Stomach smooth muscle (tissue), 2 donors: ENCODE measurements around the gene TBX10.

ENCODE experiments used
- H3K27ac ChIP-seq: one replicate; pipeline ENCODE4 v1.7.0; 2013; ENCODE audit warnings: mild to moderate bottlenecking, low read length, inconsistent platforms
- H3K27me3 ChIP-seq, 2 donors: one replicate each; pipeline ENCODE4 v1.7.0; 2013; ENCODE audit warnings: low read length in 2 of 2; ENCODE audit not compliant: insufficient read depth in 2 of 2, control insufficient read depth in 1 of 2
- H3K36me3 ChIP-seq, 2 donors: one replicate each; pipeline ENCODE4 v1.7.0; 2013; ENCODE audit warnings: low read length in 2 of 2; ENCODE audit not compliant: control insufficient read depth in 2 of 2, insufficient read depth in 2 of 2
- H3K4me1 ChIP-seq: one replicate; pipeline ENCODE4 v1.7.0; 2013; ENCODE audit warnings: low read length; ENCODE audit not compliant: control insufficient read depth, insufficient read depth
- H3K4me3 ChIP-seq, 2 donors: one replicate each; pipeline ENCODE4 v1.7.0; 2013; ENCODE audit warnings: low read length in 2 of 2
- H3K9ac ChIP-seq, 2 donors: one replicate each; pipeline ENCODE4 v1.7.0; 2013; ENCODE audit warnings: low read length in 2 of 2, mild to moderate bottlenecking in 1 of 2
- H3K9me3 ChIP-seq, 2 donors: one replicate each; pipeline ENCODE4 v1.7.0; 2013; ENCODE audit warnings: low read length in 2 of 2; ENCODE audit not compliant: control insufficient read depth in 2 of 2
- donor health status: healthy.
- donor health status: Pancreatic carcinoma.

Gene TBX10

GRCh38 chr11:67651976-67652781 is 12.6 kb upstream of the TBX10 start:
- no peaks in the 10 kb centered on the region for H3K9me3 ChIP-seq
- peaks cover 5 to 11% of the 10 kb centered on the region in 2 donors for H3K27me3 ChIP-seq
- no peak overlapping the region for H3K9ac ChIP-seq
- H3K4me1 ChIP-seq = no peaks in the 10 kb centered on the region
- H3K4me3 ChIP-seq = no peak overlapping the region
- no peaks in the 10 kb centered on the region for H3K36me3 ChIP-seq
- no peak overlapping the region for H3K27ac ChIP-seq

GRCh38 chr11:67649634-67650510 is 10.3 kb upstream of the TBX10 start:
- Histone ChIP-seq H3K4me1 (no peaks in the 10 kb centered on the region), H3K36me3 (no peaks in the 10 kb centered on the region), H3K27me3 (peaks cover 5 to 13% of the 10 kb centered on the region in 2 donors), H3K9ac (no peak overlapping the region), H3K27ac (no peak overlapping the region), H3K4me3 (no peak overlapping the region), H3K9me3 (no peaks in the 10 kb centered on the region)

DNA sequence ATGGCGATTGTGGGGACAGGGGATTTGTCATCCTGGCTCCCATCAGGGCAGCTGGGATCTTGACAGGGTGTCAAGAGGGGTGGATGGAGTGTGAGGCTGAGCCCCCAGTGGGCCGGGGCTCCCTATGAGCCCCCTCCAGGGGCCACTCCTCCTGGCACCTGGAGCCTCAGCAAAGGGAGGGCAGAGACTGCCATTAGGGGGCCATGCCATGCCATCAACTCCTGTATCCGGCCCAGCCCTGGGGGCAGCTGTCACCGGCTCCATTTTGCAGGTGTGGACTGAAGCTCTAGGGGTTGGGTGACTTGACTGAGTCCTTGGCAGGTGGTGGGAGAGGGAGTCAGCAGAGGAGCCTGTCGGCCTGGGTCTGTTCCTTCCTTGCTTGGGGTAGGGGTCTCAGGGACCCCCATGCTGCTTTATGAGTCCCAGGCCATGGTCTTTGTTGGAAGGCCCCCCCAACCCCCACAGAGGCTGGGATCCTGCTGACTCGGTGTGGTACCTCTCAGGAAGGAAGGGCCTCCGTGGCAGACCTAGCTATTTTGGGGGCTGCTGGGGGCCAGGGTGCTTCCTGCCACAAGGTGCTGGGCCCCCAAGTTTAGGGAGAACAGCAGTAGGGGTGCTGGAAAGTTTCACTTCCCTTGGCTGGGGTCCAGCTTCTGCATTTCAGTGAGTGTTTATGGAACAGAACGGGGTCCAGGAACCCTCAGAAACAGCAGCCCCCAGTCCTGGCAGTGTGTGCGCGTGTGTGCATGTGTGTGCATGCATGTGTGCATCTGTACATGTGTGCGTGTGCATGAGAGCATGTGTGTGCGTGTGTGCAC is 9.4 kb upstream of the TBX10 start:
- Histone ChIP-seq H3K9ac (no peak overlapping the region), H3K27ac (no peak overlapping the region), H3K9me3 (no peaks in the 10 kb centered on the region), H3K27me3 (peaks cover 5 to 13% of the 10 kb centered on the region in 2 donors), H3K4me3 (no peak overlapping the region), H3K36me3 (no peaks in the 10 kb centered on the region), H3K4me1 (no peaks in the 10 kb centered on the region)

GRCh38 chr11:67648140-67648795 is 8.7 kb upstream of the TBX10 start:
- Histone ChIP-seq H3K27ac (no peak overlapping the region), H3K9ac (no peak overlapping the region), H3K4me1 (no peaks in the 10 kb centered on the region), H3K9me3 (no peaks in the 10 kb centered on the region), H3K36me3 (no peaks in the 10 kb centered on the region), H3K4me3 (no peak overlapping the region), H3K27me3 (peaks cover 5 to 13% of the 10 kb centered on the region in 2 donors)

- H3K36me3 ChIP-seq = no peaks in the 10 kb centered on the region
- no peaks in the 10 kb centered on the region for H3K4me1 ChIP-seq
- H3K27me3 ChIP-seq = peaks cover 5 to 13% of the 10 kb centered on the region in 2 donors
- no peaks in the 10 kb centered on the region for H3K9me3 ChIP-seq
- H3K4me3 ChIP-seq = no peak overlapping the region
- H3K9ac ChIP-seq = no peak overlapping the region
- no peak overlapping the region for H3K27ac ChIP-seq
Measured at GRCh38 chr11:67647471-67647870, 7.9 kb upstream of the TBX10 start.

DNA sequence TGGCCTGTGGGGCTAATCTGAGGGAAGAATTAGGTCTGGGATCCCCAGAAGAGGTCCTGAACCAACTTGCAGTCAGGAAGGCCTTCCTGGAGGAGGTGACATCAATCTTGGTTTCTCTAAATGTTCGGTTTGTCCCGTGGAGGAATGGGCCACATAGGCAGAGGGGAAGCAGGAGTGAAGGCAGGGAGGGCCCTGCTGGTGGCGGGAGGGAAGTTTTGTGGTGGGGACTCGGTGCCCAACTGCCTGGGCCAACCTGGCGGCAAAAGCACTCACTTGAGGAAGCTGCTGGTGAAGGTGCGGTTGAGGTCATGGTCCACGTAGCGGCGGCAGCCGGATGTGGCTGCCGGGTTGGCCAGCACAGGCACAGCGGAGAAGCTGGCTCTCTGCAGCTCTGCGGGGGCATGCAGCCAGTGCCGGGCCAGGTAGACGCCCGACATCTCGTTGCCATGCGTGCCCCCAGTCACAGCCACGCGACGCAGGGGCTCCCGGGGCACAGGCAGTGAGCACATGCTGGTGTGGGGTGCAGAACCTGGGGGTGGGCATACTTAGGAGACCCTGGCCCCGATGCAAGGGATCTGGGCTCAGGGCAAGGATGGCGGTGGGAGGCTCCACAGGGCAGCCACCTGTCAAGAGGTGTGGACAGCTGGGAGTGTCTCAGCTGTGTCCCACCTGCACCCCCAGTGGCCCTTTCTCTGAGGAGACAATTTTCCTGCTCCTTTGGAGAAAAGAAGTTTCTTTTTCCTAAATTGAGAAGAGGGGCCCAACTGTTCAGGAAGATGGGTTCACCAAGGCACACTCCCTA is 7.2 kb upstream of the TBX10 start:
- Histone ChIP-seq H3K27me3 (peaks cover 5 to 13% of the 10 kb centered on the region in 2 donors), H3K27ac (no peak overlapping the region), H3K9me3 (no peaks in the 10 kb centered on the region), H3K9ac (no peak overlapping the region), H3K4me3 (no peak overlapping the region), H3K36me3 (no peaks in the 10 kb centered on the region), H3K4me1 (no peaks in the 10 kb centered on the region)

- Histone ChIP-seq H3K27me3 (peaks cover 5 to 13% of the 10 kb centered on the region in 2 donors), H3K9ac (no peak overlapping the region), H3K27ac (no peak overlapping the region), H3K4me1 (no peaks in the 10 kb centered on the region), H3K9me3 (no peaks in the 10 kb centered on the region), H3K4me3 (no peak overlapping the region), H3K36me3 (no peaks in the 10 kb centered on the region)
Measured at GRCh38 chr11:67645521-67646461, 6.2 kb upstream of the TBX10 start.

DNA sequence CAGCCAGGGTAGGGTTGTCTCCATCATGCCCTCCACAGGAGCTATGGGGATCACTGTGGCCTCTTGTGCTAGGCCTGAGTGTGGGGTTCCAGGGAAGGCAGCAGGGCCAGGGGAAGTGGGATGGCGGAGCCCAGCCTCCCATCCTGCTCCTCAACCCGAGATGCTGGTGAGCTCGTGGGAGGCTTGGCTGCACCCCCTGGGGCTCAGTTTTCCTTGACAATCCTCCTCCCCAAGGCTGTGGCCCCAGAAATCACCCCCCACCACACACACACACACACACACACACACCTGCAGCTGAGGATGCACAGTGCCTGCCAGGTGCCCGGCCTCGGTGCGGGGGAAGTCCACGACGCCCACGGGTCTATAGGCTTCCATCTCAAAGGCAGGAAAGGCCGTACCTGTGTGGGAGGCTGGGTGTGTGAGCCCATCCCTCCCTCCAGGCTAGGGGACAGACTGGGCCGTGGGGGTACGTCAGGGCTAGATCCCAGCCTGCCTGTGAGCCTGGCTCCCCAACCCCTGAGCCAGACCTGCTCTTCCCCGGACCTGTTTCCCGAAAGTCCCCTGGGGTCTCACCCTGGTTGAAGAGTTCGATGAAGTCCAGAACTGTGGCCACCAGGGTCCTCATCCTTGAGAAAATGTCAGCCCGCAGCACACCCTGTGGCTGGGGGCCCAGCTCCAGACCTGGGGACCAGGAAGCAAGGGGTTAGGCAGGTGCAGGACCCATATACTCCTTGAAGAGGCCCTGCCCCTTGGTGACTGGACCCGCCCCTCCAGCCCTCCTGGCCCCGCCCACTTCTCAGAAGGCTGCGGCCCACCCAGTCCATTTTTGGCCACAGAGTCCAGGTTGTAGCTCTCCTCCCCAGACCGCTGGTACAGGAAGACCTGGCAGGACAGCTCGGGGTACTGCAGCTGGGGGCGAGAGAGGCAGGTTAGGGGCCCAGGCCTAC is 5.2 kb upstream of the TBX10 start:
- no peaks in the 10 kb centered on the region for H3K9me3 ChIP-seq
- H3K36me3 ChIP-seq = no peaks in the 10 kb centered on the region
- no peak overlapping the region for H3K27ac ChIP-seq
- peaks cover 6 to 17% of the 10 kb centered on the region in 2 donors for H3K27me3 ChIP-seq
- H3K4me3 ChIP-seq = no peak overlapping the region
- no peak overlapping the region for H3K9ac ChIP-seq
- no peaks in the 10 kb centered on the region for H3K4me1 ChIP-seq
